Activated CD8-positive, alpha-beta memory T cell treated with anti-CD3 and anti-CD28 coated beads for 1 hour (primary cell): ENCODE data around the gene GPR68.
"Not testable (repeated sequence)": the region's sequence is repeated elsewhere in the genome, so short reads cannot be mapped to it uniquely, and the experiment has no call there.

ENCODE experiments used
- DNase-seq, 2 donors: peaks; one replicate each; pipeline ENCODE4 v3.0.0-alpha.2; 2020; ENCODE audit warnings: low read depth in 1 of 2; ENCODE audit errors: extremely low read depth in 1 of 2

GPR68 gene

GRCh38 chr14:91200802-91201201, 43.7 kb downstream of the GPR68 start:
- not testable (repeated sequence) for DNase-seq

- DNase-seq: no peak
Observed at GRCh38 chr14:91197631-91198030, 46.9 kb downstream of the GPR68 start.

GRCh38 chr14:91195881-91196280, 48.6 kb downstream of the GPR68 start:
- no peak for DNase-seq

- DNase-seq: no peak
Observed at GRCh38 chr14:91193069-91193468, 51.4 kb downstream of the GPR68 start.

GRCh38 chr14:91190853-91191252, 53.7 kb downstream of the GPR68 start:
- no peak for DNase-seq

GRCh38 chr14:91187271-91187670, 57.2 kb downstream of the GPR68 start:
- DNase-seq: no peak

- DNase-seq: no peak
Observed at GRCh38 chr14:91186515-91187066, 57.9 kb downstream of the GPR68 start.

GRCh38 chr14:91185721-91186120, 58.8 kb downstream of the GPR68 start:
- DNase-seq: no peak

- no peak for DNase-seq
Observed at GRCh38 chr14:91184559-91184958, 59.9 kb downstream of the GPR68 start.

GRCh38 chr14:91182753-91183152, 61.8 kb downstream of the GPR68 start:
- not testable (repeated sequence) for DNase-seq
